HTR-8/SVneo (cell line): ENCODE results near the gene TNFSF11.

ENCODE experiments used
- DNase-seq: peaks from one replicate; pipeline ENCODE4 v3.0.0; 2011; ENCODE audit warnings: low spot score, mixed read lengths; ENCODE audit not compliant: insufficient read length
- FAIRE-seq: peaks from 2 replicates; lab custom pipeline; 2011; peaks lifted over from hg19 to GRCh38; lab: Jason Lieb, UNC

TNFSF11 gene, protein sequence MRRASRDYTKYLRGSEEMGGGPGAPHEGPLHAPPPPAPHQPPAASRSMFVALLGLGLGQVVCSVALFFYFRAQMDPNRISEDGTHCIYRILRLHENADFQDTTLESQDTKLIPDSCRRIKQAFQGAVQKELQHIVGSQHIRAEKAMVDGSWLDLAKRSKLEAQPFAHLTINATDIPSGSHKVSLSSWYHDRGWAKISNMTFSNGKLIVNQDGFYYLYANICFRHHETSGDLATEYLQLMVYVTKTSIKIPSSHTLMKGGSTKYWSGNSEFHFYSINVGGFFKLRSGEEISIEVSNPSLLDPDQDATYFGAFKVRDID

GRCh38 chr13:42574011-42574410 lies at the start of gene TNFSF11:
Gene TNFSF11, plus strand, starts transcription at chr13:42574152. Its CDS starts 152 bp downstream, at chr13:42574304.
- FAIRE-seq, result no peak
- no peak for DNase-seq

- DNase-seq, result no peak
- no peak for FAIRE-seq
Measured at GRCh38 chr13:42524487-42525034, 49.4 kb upstream of the TNFSF11 start.

GRCh38 chr13:42525035-42525504 lies 48.9 kb upstream of the TNFSF11 start:
- no peak for DNase-seq
- no peak for FAIRE-seq

- DNase-seq (no peak), FAIRE-seq (no peak)
Measured at GRCh38 chr13:42526276-42526675, 47.7 kb upstream of the TNFSF11 start.

- FAIRE-seq, result no peak
- DNase-seq, result no peak
Measured at GRCh38 chr13:42526804-42527203, 47.1 kb upstream of the TNFSF11 start.

GRCh38 chr13:42532561-42533335 lies 41.2 kb upstream of the TNFSF11 start:
- DNase-seq (no peak), FAIRE-seq (no peak)

GRCh38 chr13:42533336-42533591 lies 40.7 kb upstream of the TNFSF11 start:
- no peak for FAIRE-seq

GRCh38 chr13:42534785-42535184 lies 39.2 kb upstream of the TNFSF11 start:
- FAIRE-seq (no peak), DNase-seq (no peak)

More at GRCh38 chr13:42533336-42533591, 40.7 kb upstream of the TNFSF11 start:
- DNase-seq, result no peak

GRCh38 chr13:42538996-42539395 lies 35.0 kb upstream of the TNFSF11 start:
- FAIRE-seq (no peak), DNase-seq (no peak)

GRCh38 chr13:42539670-42540069 lies 34.3 kb upstream of the TNFSF11 start:
- no peak for DNase-seq
- no peak for FAIRE-seq

DNA sequence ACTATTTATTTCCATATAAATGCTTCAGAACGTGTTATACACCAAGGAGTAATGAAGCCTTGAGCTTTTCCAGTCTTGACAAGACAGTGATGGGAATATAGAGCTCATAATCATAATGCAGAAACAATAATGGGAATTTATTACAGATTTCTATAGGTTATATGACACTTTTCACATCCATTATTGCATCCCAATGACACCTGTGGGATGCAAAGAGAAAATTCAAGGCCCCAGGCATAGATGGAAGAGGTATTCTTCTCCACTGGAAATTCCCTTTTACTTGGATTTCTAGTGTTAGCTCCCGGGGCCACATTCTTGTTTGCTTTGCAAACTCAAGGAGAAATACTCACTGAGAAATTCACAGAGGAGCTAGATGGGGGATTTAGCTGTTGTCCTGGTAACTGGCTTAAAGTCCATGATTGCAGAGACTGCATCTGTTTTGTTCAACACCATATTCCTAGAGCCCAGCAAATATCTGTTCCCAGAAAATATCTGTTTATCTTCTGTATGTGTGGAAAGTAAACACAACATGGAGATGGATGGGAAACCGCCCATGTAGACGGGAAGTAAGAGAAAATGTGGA lies 30.6 kb upstream of the TNFSF11 start:
- no peak for DNase-seq
- FAIRE-seq, result no peak

DNA sequence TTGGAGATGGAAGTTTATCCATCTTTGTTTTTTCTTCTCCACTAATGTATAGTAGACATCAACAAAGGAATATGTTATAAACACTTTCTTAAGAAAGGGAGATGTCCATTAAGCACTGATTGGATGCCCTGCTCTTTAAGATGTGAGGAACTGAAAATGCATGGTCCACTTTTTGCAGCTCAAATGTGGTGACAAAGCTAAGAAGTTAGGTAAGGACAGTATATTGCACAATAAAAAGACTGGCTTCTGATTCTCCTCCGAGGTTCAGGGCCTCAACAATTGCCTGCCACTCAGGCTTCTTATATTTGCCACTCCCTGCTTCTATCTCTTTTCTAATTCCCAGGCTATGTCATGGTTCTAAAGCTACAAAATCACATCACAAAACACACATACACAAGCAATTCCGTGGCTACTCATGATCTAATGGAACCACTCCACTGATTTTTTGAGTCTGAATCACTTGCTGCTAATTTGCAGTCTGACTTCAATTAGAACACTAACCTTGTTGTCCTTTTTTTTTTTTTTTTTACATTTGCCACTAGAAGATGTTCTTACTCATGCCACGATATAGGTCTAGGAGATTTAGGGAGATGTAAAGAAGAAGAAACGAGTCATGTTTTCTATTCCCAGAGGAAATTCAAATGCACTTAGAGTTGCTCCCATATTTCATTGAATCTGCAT lies 29.6 kb upstream of the TNFSF11 start:
- FAIRE-seq (no peak), DNase-seq (no peak)

GRCh38 chr13:42545842-42546241 lies 28.1 kb upstream of the TNFSF11 start:
- DNase-seq (no peak), FAIRE-seq (no peak)

GRCh38 chr13:42547612-42548011 lies 26.3 kb upstream of the TNFSF11 start:
- FAIRE-seq (no peak), DNase-seq (no peak)

- DNase-seq, result no peak
- FAIRE-seq, result no peak
Measured at GRCh38 chr13:42548731-42549551, 25.0 kb upstream of the TNFSF11 start.

GRCh38 chr13:42549552-42549936 lies 24.4 kb upstream of the TNFSF11 start:
- FAIRE-seq (no peak), DNase-seq (no peak)

GRCh38 chr13:42551611-42552010 lies 22.3 kb upstream of the TNFSF11 start:
- FAIRE-seq (no peak), DNase-seq (no peak)

DNA sequence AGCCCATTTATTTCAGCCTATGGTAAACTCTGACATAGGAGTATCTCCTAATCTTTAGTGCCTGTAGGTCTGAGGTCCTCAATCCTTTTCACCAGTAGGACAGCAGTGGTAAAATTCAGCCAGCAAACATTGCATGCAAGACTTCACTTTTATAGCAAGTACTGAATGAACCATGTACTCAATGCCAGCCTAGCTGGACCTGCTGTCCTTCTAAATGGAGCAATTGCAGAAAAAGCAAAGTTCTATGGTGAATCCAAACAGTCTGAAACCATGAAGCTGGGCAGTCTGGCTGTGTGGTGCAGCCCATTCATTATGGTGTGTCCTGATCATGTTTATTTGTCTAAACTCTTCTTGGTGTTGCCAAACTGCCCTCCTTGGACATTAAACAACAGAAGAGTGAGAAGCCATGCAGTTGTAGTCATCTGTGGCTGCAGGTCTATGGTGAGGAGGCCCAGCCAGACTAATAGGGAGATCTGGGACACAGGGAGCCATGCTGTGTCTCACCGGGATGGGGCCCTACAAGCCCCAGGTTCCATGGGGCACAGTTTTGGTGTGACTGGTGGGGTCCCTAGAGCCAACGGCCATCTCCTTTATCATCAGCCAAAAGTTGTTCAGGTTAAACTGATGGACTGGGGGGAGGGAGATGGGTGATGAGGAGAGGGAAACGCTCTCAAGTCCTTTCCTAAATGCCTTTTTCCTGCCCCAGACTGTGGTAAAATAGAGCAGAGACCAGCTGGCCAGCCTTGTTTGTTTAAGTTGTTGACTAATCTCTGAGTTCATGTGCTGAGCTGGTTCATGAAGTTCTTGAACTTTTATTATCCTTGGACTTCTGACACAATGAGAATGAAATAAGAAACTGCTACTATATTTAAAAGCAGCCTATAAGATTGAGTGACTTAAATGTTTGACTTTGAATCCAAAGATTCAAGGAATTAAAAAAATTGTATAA lies 20.6 kb upstream of the TNFSF11 start:
- FAIRE-seq, result no peak
- no peak for DNase-seq

DNA sequence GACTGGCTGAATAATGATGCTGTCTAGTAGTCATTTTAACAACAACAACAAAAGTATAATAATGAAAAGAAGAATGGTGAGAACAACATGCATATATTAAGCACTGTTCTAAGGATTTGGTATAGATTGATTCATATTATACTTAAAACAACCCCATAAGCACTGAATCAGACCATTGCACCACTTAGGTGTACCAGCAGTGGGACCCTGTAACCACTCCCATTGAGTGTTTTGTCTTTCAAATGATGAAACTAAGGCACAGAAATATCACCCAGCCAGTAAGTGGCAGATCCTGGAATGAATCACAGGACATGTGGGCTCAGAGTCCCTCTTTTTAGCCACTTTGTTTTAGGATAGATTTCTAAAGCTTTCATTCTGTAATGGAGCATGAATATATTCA lies 14.9 kb upstream of the TNFSF11 start:
- FAIRE-seq (no peak), DNase-seq (no peak)
